HEK293T (cell line): Measurements from ENCODE around the gene MRPL43.
"Not testable (repeated sequence)": the region's sequence is repeated elsewhere in the genome, so short reads cannot be mapped to it uniquely, and the experiment has no call there.

ENCODE experiments used
- CTCF ChIA-PET: fragments of 350-600 bp; formaldehyde crosslinking; extraction: SDS; loops from one replicate; lab custom pipeline; 2021; ENCODE audit warnings: antibody characterized with exemption, inconsistent platforms; lab: Yijun Ruan, JAX
- POLR2A ChIA-PET: fragments of 350-600 bp; formaldehyde crosslinking; extraction: SDS; loops from one replicate; lab custom pipeline; 2020; ENCODE audit warnings: antibody characterized with exemption, inconsistent platforms; lab: Yijun Ruan, JAX
- DNase-seq: peaks from one replicate; pipeline ENCODE4 v3.0.0; 2012; ENCODE audit warnings: mixed read lengths; ENCODE audit errors: extremely low spot score
- ARNT ChIP-seq: fragments of 450-650 bp; IDR thresholded peaks from 2 replicates; pipeline ENCODE4 v1.6.1; 2017; ENCODE audit warnings: mild to moderate bottlenecking
- BHLHE40 ChIP-seq: fragments of 450-650 bp; IDR thresholded peaks from 2 replicates; pipeline ENCODE4 v1.6.1; 2016; ENCODE audit warnings: mild to moderate bottlenecking, moderate library complexity, borderline replicate concordance
- CTBP1 ChIP-seq: fragments of 450-650 bp; IDR thresholded peaks from 2 replicates; pipeline ENCODE4 v1.6.1; 2016; ENCODE audit warnings: borderline replicate concordance
- ELF4 ChIP-seq: fragments of 450-650 bp; IDR thresholded peaks from 2 replicates; pipeline ENCODE4 v1.6.1; 2017; ENCODE audit warnings: antibody characterized with exemption
- FOXA1 ChIP-seq: fragments of 450-650 bp; IDR thresholded peaks from 2 replicates; pipeline ENCODE4 v1.6.1; 2016; ENCODE audit warnings: mild to moderate bottlenecking
- FOXK2 ChIP-seq: fragments of 450-650 bp; IDR thresholded peaks from 2 replicates; pipeline ENCODE4 v1.6.1; 2016; ENCODE audit warnings: mild to moderate bottlenecking
- FOXM1 ChIP-seq: fragments of 450-650 bp; IDR thresholded peaks from 2 replicates; pipeline ENCODE4 v1.6.1; 2017; ENCODE audit warnings: mild to moderate bottlenecking, borderline replicate concordance
- HDGF ChIP-seq: fragments of 450-650 bp; IDR thresholded peaks from 2 replicates; pipeline ENCODE4 v1.6.1; 2017; ENCODE audit warnings: antibody characterized with exemption, borderline replicate concordance
- L3MBTL2 ChIP-seq: fragments of 450-650 bp; conservative IDR thresholded peaks from 2 replicates; pipeline ENCODE4 v1.6.1; 2016; ENCODE audit warnings: mild to moderate bottlenecking
- LEF1 ChIP-seq: fragments of 450-650 bp; IDR thresholded peaks from 2 replicates; pipeline ENCODE4 v1.6.1; 2017; ENCODE audit warnings: mild to moderate bottlenecking, borderline replicate concordance
- NFRKB ChIP-seq: fragments of 450-650 bp; IDR thresholded peaks from 2 replicates; pipeline ENCODE4 v1.6.1; 2016; ENCODE audit warnings: mild to moderate bottlenecking, moderate library complexity
- SP1 ChIP-seq: fragments of 450-650 bp; IDR thresholded peaks from 2 replicates; pipeline ENCODE4 v1.6.1; 2017
- SUZ12 ChIP-seq: fragments of 450-650 bp; IDR thresholded peaks from 2 replicates; pipeline ENCODE4 v1.6.1; 2016; ENCODE audit warnings: mild to moderate bottlenecking
- TARDBP ChIP-seq: fragments of 450-650 bp; IDR thresholded peaks from 2 replicates; pipeline ENCODE4 v1.6.1; 2016
- ZNF384 ChIP-seq: fragments of 450-650 bp; IDR thresholded peaks from 2 replicates; pipeline ENCODE4 v1.6.1; 2016
- TF ChIP-seq, protein P1 (sequence below): fragments of 450-650 bp; IDR thresholded peaks from 2 replicates; pipeline ENCODE4 v1.6.1; 2016

The MRPL43 gene

DNA sequence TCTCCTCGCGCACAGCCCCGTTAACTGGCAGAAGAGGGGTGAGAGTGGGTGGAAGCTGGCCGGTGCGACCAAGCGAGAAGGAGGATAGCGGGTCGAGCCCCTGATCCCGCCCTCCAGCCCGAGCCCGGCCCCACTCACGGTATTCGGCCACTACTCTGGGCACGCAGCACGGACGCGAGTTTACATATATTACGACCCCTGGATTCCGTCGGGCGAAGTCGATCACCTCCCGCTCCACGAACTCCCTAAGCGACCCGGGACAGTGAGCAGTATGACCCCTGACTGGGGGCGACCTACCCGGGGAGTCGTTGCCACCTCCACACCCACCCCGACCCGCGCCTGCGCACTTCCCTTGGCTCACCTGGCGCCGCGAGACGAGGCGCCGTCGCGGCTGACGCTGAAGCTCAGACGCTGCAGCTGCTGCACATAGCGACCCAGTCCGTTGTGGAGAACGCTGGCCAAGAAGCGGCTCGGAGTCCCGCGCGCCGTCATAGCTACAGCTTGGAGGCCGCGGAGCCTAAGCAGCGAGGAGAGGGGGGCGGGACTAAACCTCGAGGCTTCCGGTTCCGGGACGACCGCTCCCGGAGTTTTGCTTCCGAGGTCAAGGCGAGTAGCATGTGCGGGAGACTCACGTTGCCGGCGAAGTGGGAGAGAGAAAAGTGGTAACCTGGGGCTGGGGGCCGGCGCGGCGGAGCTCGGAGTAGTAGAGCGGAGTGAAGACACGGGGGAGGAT lies at the start of gene MRPL43, which contains the start of gene TWNK:
MRPL43 (minus strand) TSS at position 546 of the 733 bp plus-strand sequence; CDS start at position 492, 54 bp downstream.
TWNK (plus strand) TSS at position 592 of the 733 bp plus-strand sequence. CDS start 668 bp downstream, outside the sequence.
- ChIA-PET POLR2A (interaction anchor here (0.7 to 1.2 kb wide), 8 partner anchors 11 to 74 kb away, joined by 3 to 5 read pairs (median 4); partner anchors contain the start of gene SLF2), CTCF (interaction anchor here (1.3 to 1.9 kb wide), 2 partner anchors 12 to 62 kb away, joined by 3 to 4 read pairs; partner anchors contain the start of gene LZTS2)
- DNase-seq, result peak; percentile 95
- TF ChIP-seq FOXM1, result no peak
- TF ChIP-seq SUZ12, result no peak
- no peak for TF ChIP-seq LEF1
- no peak for TF ChIP-seq CTBP1
- no peak for TF ChIP-seq HDGF
- TF ChIP-seq ELF4, result peak; percentile 64
- no peak for TF ChIP-seq SP1
- no peak for TF ChIP-seq FOXK2
- TF ChIP-seq FOXA1, result no peak
- TF ChIP-seq BHLHE40, result no peak
- TF ChIP-seq, protein P1, sequence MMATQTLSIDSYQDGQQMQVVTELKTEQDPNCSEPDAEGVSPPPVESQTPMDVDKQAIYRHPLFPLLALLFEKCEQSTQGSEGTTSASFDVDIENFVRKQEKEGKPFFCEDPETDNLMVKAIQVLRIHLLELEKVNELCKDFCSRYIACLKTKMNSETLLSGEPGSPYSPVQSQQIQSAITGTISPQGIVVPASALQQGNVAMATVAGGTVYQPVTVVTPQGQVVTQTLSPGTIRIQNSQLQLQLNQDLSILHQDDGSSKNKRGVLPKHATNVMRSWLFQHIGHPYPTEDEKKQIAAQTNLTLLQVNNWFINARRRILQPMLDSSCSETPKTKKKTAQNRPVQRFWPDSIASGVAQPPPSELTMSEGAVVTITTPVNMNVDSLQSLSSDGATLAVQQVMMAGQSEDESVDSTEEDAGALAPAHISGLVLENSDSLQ, result peak; percentile 66
- peak; percentile 99 for TF ChIP-seq L3MBTL2
- TF ChIP-seq ZNF384, result no peak
- no peak for TF ChIP-seq NFRKB
- no peak for TF ChIP-seq ARNT
- no peak for TF ChIP-seq TARDBP

DNA sequence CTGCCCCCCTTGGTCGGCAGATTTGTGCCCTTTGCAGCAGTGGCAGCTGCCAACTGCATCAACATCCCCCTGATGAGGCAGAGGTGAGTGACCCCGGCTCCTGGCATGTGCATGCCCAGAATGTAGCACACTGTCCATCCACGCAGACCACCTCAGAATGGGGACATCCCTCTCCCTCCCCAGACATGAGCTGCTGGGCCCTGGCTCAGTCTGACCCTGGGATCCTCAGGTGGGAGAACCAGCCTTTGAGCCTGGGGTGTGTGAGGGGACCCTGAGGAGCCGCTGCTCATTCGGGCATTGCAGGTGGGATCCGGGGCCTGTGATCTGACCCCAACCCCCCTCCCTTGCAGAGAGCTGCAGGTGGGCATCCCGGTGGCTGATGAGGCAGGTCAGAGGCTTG lies 49.4 kb upstream of the MRPL43 start:
- no peak for DNase-seq
- POLR2A ChIA-PET, result no interaction called here
- CTCF ChIA-PET, result interaction anchor here (0.8 kb wide), 1 partner anchor 17 kb away, joined by 3 read pairs; no protein-coding TSS in a partner anchor
- no peak for TF ChIP-seq CTBP1

DNA sequence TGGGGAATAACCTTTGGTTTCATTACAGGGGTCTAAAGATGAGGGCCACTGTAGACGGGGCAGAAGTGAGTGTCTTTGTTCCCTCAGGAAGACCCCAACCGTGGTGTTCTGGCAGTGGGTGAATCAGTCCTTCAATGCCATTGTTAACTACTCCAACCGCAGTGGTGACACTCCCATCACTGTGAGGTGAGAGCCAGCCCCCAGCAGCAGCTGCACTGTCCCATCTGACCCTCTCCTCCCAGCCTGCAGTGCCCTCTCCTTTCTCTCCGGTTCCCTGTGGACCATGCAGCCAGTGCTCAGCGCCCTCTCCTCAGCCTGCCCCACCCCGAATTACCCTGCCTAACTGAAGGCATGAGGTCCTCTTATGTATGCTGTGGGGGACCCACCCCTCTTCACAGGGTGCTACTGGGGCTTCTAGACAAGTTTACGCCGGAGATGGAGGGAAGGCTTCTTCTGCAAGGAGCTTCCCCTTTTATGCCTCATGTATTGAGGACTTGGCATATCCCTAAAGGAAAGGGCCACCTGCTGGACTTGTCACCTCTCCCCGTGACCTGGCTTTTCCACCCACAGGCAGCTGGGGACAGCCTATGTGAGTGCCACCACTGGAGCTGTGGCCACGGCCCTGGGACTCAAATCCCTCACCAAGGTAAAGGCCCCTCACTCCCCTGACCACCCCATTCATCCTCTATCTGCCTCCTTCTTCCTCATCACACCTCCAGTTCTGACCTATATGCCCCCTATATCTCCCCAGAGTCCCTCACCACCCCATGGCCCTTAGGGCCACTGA lies 48.8 kb upstream of the MRPL43 start:
- TF ChIP-seq BHLHE40, result no peak
- TF ChIP-seq FOXA1, result no peak
- no peak for TF ChIP-seq NFRKB
- TF ChIP-seq SP1, result no peak
- no peak for TF ChIP-seq ELF4
- no peak for TF ChIP-seq CTBP1
- TF ChIP-seq LEF1, result no peak
- TF ChIP-seq FOXM1, result no peak
- TF ChIP-seq TARDBP, result no peak
- TF ChIP-seq, protein P1, result no peak
- no peak for TF ChIP-seq HDGF
- no peak for TF ChIP-seq ARNT
- no peak for TF ChIP-seq L3MBTL2
- TF ChIP-seq ZNF384, result no peak
- TF ChIP-seq SUZ12, result no peak
- TF ChIP-seq FOXK2, result no peak
- CTCF ChIA-PET, result interaction anchor here (0.9 kb wide), 1 partner anchor 30 kb away, joined by 3 read pairs; no protein-coding TSS in a partner anchor
- POLR2A ChIA-PET, result no interaction called here
- DNase-seq, result no peak

DNA sequence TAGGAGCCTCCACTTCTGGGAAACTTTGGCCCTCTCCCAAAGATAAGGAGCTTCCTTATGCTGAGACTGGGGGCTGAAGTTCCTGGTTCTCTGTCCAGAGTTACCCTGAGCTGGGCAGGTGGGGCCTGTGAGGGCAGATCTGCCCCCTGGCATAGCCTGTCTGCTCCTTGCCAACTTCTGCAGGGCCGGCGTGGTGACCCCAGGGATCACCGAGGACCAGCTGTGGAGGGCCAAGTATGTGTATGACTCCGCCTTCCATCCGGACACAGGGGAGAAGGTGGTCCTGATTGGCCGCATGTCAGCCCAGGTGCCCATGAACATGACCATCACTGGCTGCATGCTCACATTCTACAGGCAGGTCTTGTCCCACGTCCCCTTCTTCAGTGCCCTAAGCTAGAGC lies 48.0 kb upstream of the MRPL43 start:
- TF ChIP-seq CTBP1 (no peak), FOXM1 (no peak), SP1 (no peak), FOXA1 (no peak), ZNF384 (no peak), L3MBTL2 (no peak), ARNT (no peak), BHLHE40 (no peak), HDGF (no peak), LEF1 (no peak), SUZ12 (no peak), ELF4 (no peak), FOXK2 (no peak), TARDBP (no peak), NFRKB (no peak)
- TF ChIP-seq, protein P1, result no peak
- POLR2A ChIA-PET, result interaction anchor here (0.6 to 1.3 kb wide), 2 partner anchors 7 to 809 kb away, joined by 3 to 4 read pairs; no protein-coding TSS in a partner anchor
- DNase-seq, result no peak
- CTCF ChIA-PET, result interaction anchor here (0.7 to 0.9 kb wide), 2 partner anchors 31 to 39 kb away, joined by 3 read pairs; no protein-coding TSS in a partner anchor

DNA sequence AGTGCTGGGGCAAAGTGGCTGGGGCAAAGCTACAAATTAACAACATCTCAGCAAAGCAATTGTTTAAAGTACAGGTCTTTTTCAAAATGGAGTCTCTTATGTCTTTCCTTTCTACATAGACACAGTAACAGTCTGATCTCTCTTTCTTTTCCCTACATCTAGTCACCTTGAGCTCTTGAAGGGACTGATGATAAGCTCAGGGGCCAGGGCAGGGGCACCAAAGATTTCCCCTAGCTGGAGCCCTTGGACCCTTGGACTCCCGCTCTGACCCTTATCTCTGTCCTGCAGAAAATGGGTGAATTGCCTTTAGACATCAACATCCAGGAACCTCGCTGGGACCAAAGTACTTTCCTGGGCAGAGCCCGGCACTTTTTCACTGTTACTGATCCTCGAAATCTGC lies 47.1 kb upstream of the MRPL43 start:
- ChIA-PET CTCF (interaction anchor here (0.9 kb wide), 1 partner anchor 33 kb away, joined by 3 read pairs; no protein-coding TSS in a partner anchor), POLR2A (interaction anchor here (1.3 kb wide), 1 partner anchor 8 kb away, joined by 4 read pairs; no protein-coding TSS in a partner anchor)
- DNase-seq, result not testable (repeated sequence)

DNA sequence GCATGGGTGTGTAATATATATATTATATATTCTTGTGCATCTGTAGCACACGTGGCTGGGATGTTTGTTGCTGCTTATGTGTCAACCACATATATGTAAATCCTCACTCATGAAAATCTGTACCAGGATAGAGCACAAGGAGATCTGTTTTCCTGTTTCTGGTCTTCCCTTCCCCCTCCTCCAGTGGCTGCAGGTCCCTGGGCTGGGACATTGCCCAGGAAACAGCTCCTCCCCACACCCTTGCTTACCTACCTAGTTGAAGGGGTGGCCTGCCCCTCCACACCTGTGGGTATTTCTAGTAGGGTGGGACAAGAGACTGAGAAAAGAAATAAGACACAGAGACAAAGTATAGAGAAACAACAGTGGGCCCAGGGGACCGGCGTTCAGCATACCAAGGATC lies 46.0 kb upstream of the MRPL43 start:
- ChIA-PET CTCF (interaction anchor here (6.8 kb wide), 1 partner anchor 15 kb away, joined by 35 read pairs; no protein-coding TSS in a partner anchor), POLR2A (no interaction called here)
- DNase-seq, result no peak
- TF ChIP-seq ARNT, result no peak
- TF ChIP-seq L3MBTL2, result no peak
- TF ChIP-seq HDGF, result no peak
- TF ChIP-seq, protein P1, result no peak
- TF ChIP-seq FOXA1, result no peak
- TF ChIP-seq NFRKB, result no peak
- no peak for TF ChIP-seq FOXK2
- no peak for TF ChIP-seq SUZ12
